Skeletal muscle tissue (tissue), 4 donors: Measurements from ENCODE around the gene XIRP2. TPM values are rescaled to one million over a fixed set of nuclear protein-coding genes. Genes with fewer than 3 reads are reported as not detected.
"Not testable (repeated sequence)": the region's sequence is repeated elsewhere in the genome, so short reads cannot be mapped to it uniquely, and the experiment has no call there.

Experiments used
- H3K27ac ChIP-seq: one replicate; pipeline ENCODE4 v1.7.0; 2013; ENCODE audit warnings: mild to moderate bottlenecking, low read depth, low read length, inconsistent platforms
- H3K27me3 ChIP-seq, 3 donors: one replicate each; pipeline ENCODE4 v1.7.0; 2013; ENCODE audit warnings: low read length in 3 of 3; ENCODE audit not compliant: control insufficient read depth in 3 of 3, insufficient read depth in 3 of 3
- H3K36me3 ChIP-seq, 3 donors: one replicate each; pipeline ENCODE4 v1.7.0; 2013; ENCODE audit warnings: low read length in 3 of 3; ENCODE audit not compliant: control insufficient read depth in 3 of 3, insufficient read depth in 3 of 3
- H3K4me1 ChIP-seq, 3 donors: one replicate each; pipeline ENCODE4 v1.7.0; 2013; ENCODE audit warnings: low read length in 3 of 3, mild to moderate bottlenecking in 3 of 3; ENCODE audit not compliant: control insufficient read depth in 3 of 3, insufficient read depth in 3 of 3
- H3K4me3 ChIP-seq, 3 donors: one replicate each; pipeline ENCODE4 v1.7.0; 2013; ENCODE audit warnings: low read length in 3 of 3
- H3K9ac ChIP-seq, 3 donors: one replicate each; pipeline ENCODE4 v1.7.0; 2013; ENCODE audit warnings: low read length in 3 of 3, mild to moderate bottlenecking in 3 of 3, moderate library complexity in 2 of 3, low read depth in 1 of 3
- H3K9me3 ChIP-seq, 3 donors: one replicate each; pipeline ENCODE4 v1.7.0; 2013; ENCODE audit warnings: low read length in 3 of 3; ENCODE audit not compliant: control insufficient read depth in 3 of 3
- total RNA-seq: library from RNA; depleted of rRNA; stranded (reverse); fragments of >200 nt; gene quantifications from one replicate; pipeline ENCODE4 v1.2.3, GENCODE V29; 2014
- donor health status: Osteomylitis.

The XIRP2 gene
- total RNA-seq, 1 donor from 2014 or later, result 38.6 TPM

- Histone ChIP-seq H3K9ac (no peak overlapping the region), H3K36me3 (peaks cover 34 to 66% (median 38%) of the 10 kb centered on the region in 3 donors), H3K4me1 (no peaks in the 10 kb centered on the region), H3K27me3 (no peaks in the 10 kb centered on the region), H3K27ac (no peak overlapping the region), H3K9me3 (no peaks in the 10 kb centered on the region), H3K4me3 (no peak overlapping the region)
These were observed 360.9 kb downstream of the XIRP2 start for GRCh38 chr2:167249197-167249596.

DNA sequence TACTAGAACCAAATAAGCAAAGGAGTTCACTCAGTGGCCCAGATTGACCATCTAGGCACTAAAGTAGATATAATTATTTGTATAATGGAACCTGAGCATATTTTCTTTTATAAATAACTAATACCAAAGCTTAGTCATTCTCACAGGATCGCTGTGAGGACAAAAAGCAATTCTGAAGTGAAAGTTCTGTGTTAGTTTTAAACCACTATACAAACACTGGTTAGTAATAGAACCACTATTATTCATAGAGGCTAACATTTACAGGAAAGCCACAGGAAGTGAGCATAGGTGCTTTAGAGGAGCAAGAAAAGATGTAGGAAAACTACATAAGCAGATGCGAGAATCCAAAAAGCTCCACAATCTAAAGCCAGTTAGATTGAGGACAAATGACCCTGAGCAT, 364.7 kb downstream of the XIRP2 start:
- H3K36me3 ChIP-seq, result peaks cover 16 to 36% (median 20%) of the 10 kb centered on the region in 3 donors
- no peak overlapping the region for H3K4me3 ChIP-seq
- H3K9ac ChIP-seq, result no peak overlapping the region
- no peaks in the 10 kb centered on the region for H3K9me3 ChIP-seq
- no peaks in the 10 kb centered on the region for H3K4me1 ChIP-seq
- H3K27me3 ChIP-seq, result no peaks in the 10 kb centered on the region
- no peak overlapping the region for H3K27ac ChIP-seq

DNA sequence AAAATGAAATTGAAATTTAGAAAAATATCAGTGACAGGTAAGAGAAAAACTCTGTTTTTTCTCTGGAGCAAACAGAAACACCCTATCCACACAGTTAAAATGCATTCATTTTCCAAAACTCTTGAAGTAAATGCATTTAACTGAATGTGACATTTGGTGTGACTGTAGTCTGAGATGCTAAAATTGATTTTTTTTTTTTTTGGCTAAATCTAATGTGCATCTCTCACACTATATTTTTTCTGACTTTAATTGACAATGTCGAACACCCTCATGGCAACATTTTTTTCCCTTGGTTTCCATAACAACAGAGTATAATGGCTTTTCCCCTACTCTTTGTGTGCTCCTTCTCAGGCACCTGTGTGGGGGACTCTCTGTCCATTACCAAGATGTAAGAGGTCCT, 366.4 kb downstream of the XIRP2 start:
- no peak overlapping the region for H3K4me3 ChIP-seq
- no peaks in the 10 kb centered on the region for H3K4me1 ChIP-seq
- H3K36me3 ChIP-seq, result peaks cover 11 to 35% (median 20%) of the 10 kb centered on the region in 3 donors
- no peaks in the 10 kb centered on the region for H3K9me3 ChIP-seq
- no peaks in the 10 kb centered on the region for H3K27me3 ChIP-seq
- H3K9ac ChIP-seq, result no peak overlapping the region
- no peak overlapping the region for H3K27ac ChIP-seq

GRCh38 chr2:167258712-167259111, 370.4 kb downstream of the XIRP2 start:
- no peaks in the 10 kb centered on the region for H3K4me1 ChIP-seq
- H3K27ac ChIP-seq, result no peak overlapping the region
- no peak overlapping the region for H3K9ac ChIP-seq
- H3K4me3 ChIP-seq, result no peak overlapping the region
- no peaks in the 10 kb centered on the region for H3K9me3 ChIP-seq
- peaks cover 0 to 16% (median 8%) of the 10 kb centered on the region in 3 donors for H3K36me3 ChIP-seq
- H3K27me3 ChIP-seq, result no peaks in the 10 kb centered on the region

DNA sequence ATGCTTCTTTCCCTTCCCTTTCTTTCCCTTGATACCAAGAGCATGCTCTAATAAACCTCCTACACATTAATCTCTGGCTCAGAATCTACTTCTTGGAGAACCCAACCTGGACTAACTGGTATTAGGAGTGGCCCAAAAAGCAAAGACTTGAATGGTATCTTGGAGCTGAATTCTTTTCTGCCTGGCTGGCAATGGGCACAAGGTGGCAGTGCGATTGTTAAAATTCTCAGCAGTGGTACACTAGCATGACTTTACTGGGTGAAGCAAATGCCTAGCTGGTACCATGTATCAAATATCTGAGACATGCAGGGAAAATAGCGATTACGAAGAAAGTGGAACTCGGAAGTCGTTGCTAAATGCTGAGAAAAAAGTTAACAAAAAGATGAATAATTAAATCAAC, 376.1 kb downstream of the XIRP2 start:
- no peaks in the 10 kb centered on the region for H3K36me3 ChIP-seq
- no peaks in the 10 kb centered on the region for H3K4me1 ChIP-seq
- H3K27ac ChIP-seq, result no peak overlapping the region
- no peaks in the 10 kb centered on the region for H3K27me3 ChIP-seq
- H3K4me3 ChIP-seq, result no peak overlapping the region
- H3K9ac ChIP-seq, result no peak overlapping the region
- no peaks in the 10 kb centered on the region for H3K9me3 ChIP-seq

GRCh38 chr2:167265004-167265403, 376.7 kb downstream of the XIRP2 start:
- Histone ChIP-seq H3K27me3 (no peaks in the 10 kb centered on the region), H3K4me1 (no peaks in the 10 kb centered on the region), H3K27ac (no peak overlapping the region), H3K4me3 (no peak overlapping the region), H3K9me3 (no peaks in the 10 kb centered on the region), H3K9ac (no peak overlapping the region), H3K36me3 (no peaks in the 10 kb centered on the region)

DNA sequence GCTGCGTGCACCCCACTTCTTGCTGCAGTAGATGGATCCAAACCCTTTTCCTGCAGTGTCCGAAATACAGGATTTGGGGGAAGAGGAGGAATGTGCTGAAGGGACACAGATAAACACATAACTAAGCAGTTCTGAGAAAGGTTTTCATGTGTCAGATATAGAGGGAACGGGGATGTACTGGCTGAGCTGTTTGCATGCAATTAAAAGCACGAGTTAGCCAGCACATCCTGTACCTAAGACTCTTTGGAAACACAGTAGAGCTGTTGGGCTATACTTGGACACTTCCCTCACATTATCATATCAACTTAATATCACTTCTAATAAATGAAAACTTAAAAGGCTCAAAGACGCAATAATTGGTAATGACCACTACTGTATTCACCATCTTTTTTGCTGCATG, 377.4 kb downstream of the XIRP2 start:
- Histone ChIP-seq H3K4me3 (no peak overlapping the region), H3K36me3 (no peaks in the 10 kb centered on the region), H3K4me1 (no peaks in the 10 kb centered on the region), H3K9me3 (no peaks in the 10 kb centered on the region), H3K27me3 (no peaks in the 10 kb centered on the region), H3K9ac (no peak overlapping the region), H3K27ac (no peak overlapping the region)

DNA sequence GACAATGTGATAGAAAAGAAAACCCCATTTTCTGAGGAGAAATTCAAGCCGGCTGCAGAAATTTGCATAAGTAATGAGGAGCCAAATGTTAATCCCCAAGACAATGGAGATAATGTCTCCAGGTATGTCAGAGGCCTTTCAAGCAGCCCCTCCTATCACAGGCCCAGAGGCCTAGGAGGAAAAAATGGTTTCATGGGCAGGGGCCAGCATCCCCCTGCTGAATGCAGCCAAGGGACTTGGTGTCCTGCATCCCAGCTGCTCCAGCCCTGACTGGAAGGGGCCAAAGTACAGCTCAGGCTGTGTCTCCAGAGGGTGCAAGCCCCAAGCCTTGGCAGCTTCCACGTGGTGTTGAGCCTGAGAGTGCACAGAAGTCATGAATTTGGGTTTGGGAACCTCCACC, 380.0 kb downstream of the XIRP2 start:
- not testable (repeated sequence) for H3K9ac ChIP-seq, H3K27me3 ChIP-seq, H3K27ac ChIP-seq, H3K4me3 ChIP-seq, H3K36me3 ChIP-seq, H3K4me1 ChIP-seq, H3K9me3 ChIP-seq

GRCh38 chr2:167271932-167272331, 383.7 kb downstream of the XIRP2 start:
- Histone ChIP-seq H3K9ac (no peak overlapping the region), H3K27ac (no peak overlapping the region), H3K4me1 (no peaks in the 10 kb centered on the region), H3K9me3 (no peaks in the 10 kb centered on the region), H3K27me3 (no peaks in the 10 kb centered on the region), H3K4me3 (no peak overlapping the region), H3K36me3 (no peaks in the 10 kb centered on the region)

DNA sequence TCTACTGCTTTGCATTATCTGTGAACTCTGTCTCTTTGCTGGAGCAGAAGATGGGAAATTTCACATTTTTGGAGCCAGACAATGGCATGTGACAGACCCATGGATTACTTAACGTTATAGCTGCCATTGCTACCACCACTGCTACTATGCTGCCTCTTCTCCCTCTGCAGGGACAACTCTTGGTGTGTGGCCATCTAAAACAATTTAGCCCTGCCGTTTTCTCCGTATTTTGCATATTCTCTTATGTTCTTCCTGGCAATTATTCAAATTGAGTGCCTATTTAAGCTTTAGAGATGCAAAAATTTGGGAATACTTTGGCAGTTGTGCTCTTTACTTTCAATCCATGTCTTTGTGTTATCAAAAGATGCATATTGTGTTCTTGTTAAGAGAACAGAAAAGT, 386.8 kb downstream of the XIRP2 start:
- Histone ChIP-seq H3K4me1 (no peaks in the 10 kb centered on the region), H3K9me3 (no peaks in the 10 kb centered on the region), H3K36me3 (no peaks in the 10 kb centered on the region), H3K27me3 (no peaks in the 10 kb centered on the region), H3K27ac (no peak overlapping the region), H3K9ac (no peak overlapping the region), H3K4me3 (no peak overlapping the region)

- H3K4me1 ChIP-seq, result no peaks in the 10 kb centered on the region
- no peak overlapping the region for H3K9ac ChIP-seq
- no peaks in the 10 kb centered on the region for H3K9me3 ChIP-seq
- no peaks in the 10 kb centered on the region for H3K27me3 ChIP-seq
- H3K4me3 ChIP-seq, result no peak overlapping the region
- H3K36me3 ChIP-seq, result no peaks in the 10 kb centered on the region
- no peak overlapping the region for H3K27ac ChIP-seq
These were observed 391.5 kb downstream of the XIRP2 start for GRCh38 chr2:167279810-167280209.
